ENCODE results near the gene YPEL1. TPM values are rescaled to one million over a fixed set of nuclear protein-coding genes. Genes with fewer than 3 reads are reported as not detected.

The YPEL1 gene
- total and polyA plus RNA-seq, 2 of the 8 experiments (the other 6 are each of a cell fraction or from before 2014, with no cell fraction given), result 6.0 to 6.7 TPM

DNA sequence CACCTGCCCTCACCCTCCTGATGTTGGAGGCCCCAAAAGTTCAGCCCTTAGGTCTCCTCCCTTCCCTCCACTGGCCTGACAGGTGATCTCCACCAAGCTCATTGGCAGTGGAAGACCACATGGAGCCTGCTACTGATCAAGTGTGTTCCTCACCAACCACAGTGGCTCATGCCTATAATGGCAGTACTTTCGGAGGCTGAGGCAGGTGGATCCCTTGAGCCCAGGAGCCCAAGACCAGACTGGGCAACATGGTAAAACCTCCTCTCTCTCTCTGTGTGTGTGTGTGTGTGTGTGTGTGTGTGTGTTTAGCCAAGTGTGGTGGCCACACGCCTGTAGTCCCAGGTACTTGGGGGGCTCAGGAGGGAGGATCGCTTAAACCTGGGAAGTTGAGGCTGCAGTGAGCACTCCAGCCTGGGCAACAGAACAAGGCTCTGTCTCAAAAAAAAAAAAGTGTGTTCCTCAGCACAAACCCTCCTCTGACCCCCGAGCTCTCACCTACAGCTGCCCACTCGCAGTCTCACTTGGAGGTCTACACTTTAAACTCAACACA is 4.3 kb upstream of the YPEL1 start:
- Histone ChIP-seq H3K14ac (ENCODE audit: insufficient read length) (no peak overlapping the region), H3K27ac (ENCODE audit: low read depth, low read length) (no peak overlapping the region)
- POLR2A ChIA-PET (ENCODE audit: partially characterized antibody), result interaction anchor here (0.6 to 0.7 kb wide), 2 partner anchors 29 to 48 kb away, joined by 3 read pairs; no protein-coding TSS in a partner anchor

More for the DNA sequence above, 4.3 kb upstream of the YPEL1 start:
- H2BK15ac ChIP-seq (ENCODE audit: low read length), result no peak overlapping the region
- no peak overlapping the region for H2BK20ac ChIP-seq (ENCODE audit: low read length)
- H4K91ac ChIP-seq (replicated peaks; ENCODE audit: insufficient read length, low read length), result no peak overlapping the region
- no peak overlapping the region for H2BK120ac ChIP-seq (replicated peaks; ENCODE audit: low read depth, low read length)
- DNase-seq (ENCODE audit: low read depth in 1 of 2, low spot score in 2 of 2) (no peak), FAIRE-seq (no peak)
- no peak for TF ChIP-seq SIX5 (IDR thresholded peaks at IDR 0.05; ENCODE audit: low read depth, low read length)
- no peak for TF ChIP-seq SIN3A (conservative IDR thresholded peaks at IDR 0.05 in 1 of 2, IDR thresholded peaks at IDR 0.05 in 1 of 2; ENCODE audit: low read depth in 1 of 2, low read length in 2 of 2)
- no peak for TF ChIP-seq RXRA (IDR thresholded peaks at IDR 0.05; ENCODE audit: insufficient read depth, low read depth, low read length)
- 92% methylated on average over 4 of the region's 5 CpGs; no CpG with 5 or more reads in 1 of the 2 experiments for WGBS, 2 experiments (ENCODE audit: extremely low coverage in 1 of 2, insufficient coverage in 1 of 2, insufficient read length in 1 of 2, insufficient replicate concordance in 2 of 2, low coverage in 1 of 2, low lambda C conversion rate in 2 of 2, missing lambda C conversion rate in 1 of 2)
- H3K9ac ChIP-seq (replicated peaks in 1 of 4; ENCODE audit: extremely low read depth in 1 of 4, low read depth in 3 of 4, low read length in 3 of 4), result no peak overlapping the region
- peaks cover 0 to 6% (median 0%) of the 10 kb centered on the region in 4 experiments; a peak in 1 of 7 replicates for H3K4me1 ChIP-seq (replicated peaks in 1 of 4; ENCODE audit: control insufficient read depth in 3 of 4, insufficient read depth in 4 of 4, low read length in 3 of 4)
- no peaks in the 10 kb centered on the region for H4K20me1 ChIP-seq (replicated peaks in 1 of 2; ENCODE audit: control insufficient read depth in 1 of 2, insufficient read depth in 2 of 2, low read length in 2 of 2)
- H3K23me2 ChIP-seq (ENCODE audit: low read depth, low read length), result peaks cover 7% of the 10 kb centered on the region; the same call in 1 of the 2 replicates
- H3K4me3 ChIP-seq (ENCODE audit: extremely low read depth in 1 of 4, insufficient read depth in 2 of 4, low read depth in 3 of 4, low read length in 4 of 4), result no peak overlapping the region
- H3K18ac ChIP-seq (ENCODE audit: extremely low read depth, low read length), result no peak overlapping the region
- no peaks in the 10 kb centered on the region for H3K79me2 ChIP-seq (ENCODE audit: control insufficient read depth in 1 of 2, insufficient read depth in 2 of 2, low read length in 2 of 2)
- H3K56ac ChIP-seq (replicated peaks; ENCODE audit: insufficient read length, low read depth, low read length), result no peak overlapping the region
- peaks cover 0 to 15% (median 6%) of the 10 kb centered on the region in 4 experiments; a peak in 2 of 7 replicates for H3K27me3 ChIP-seq (replicated peaks in 1 of 4; ENCODE audit: control insufficient read depth in 3 of 4, extremely low read depth in 1 of 4, insufficient read depth in 3 of 4, low read length in 3 of 4)
- H3K36me3 ChIP-seq (ENCODE audit: control insufficient read depth in 2 of 4, insufficient read depth in 4 of 4, low read length in 3 of 4), result no peaks in the 10 kb centered on the region
- no peak overlapping the region for H2BK5ac ChIP-seq (ENCODE audit: low read depth, low read length)
- no peak overlapping the region for H2AK5ac ChIP-seq (ENCODE audit: low read depth, low read length)
- CTCF ChIA-PET (ENCODE audit: partially characterized antibody), result interaction anchor here (0.5 to 1.2 kb wide), 3 partner anchors 89 to 1347 kb away, joined by 3 to 4 read pairs (median 3); no protein-coding TSS in a partner anchor
- no peak overlapping the region for H2BK12ac ChIP-seq (ENCODE audit: low read depth, low read length)
- no peak overlapping the region for H3K23ac ChIP-seq (ENCODE audit: insufficient read length)
- no peak overlapping the region for H4K8ac ChIP-seq (ENCODE audit: extremely low read depth, insufficient read depth, low read length)
- H3K4me2 ChIP-seq (ENCODE audit: insufficient read depth in 1 of 2, low read depth in 2 of 2, low read length in 2 of 2), result no peak overlapping the region
- no peak overlapping the region for H2AFZ ChIP-seq (ENCODE audit: low read length)
- no peaks in the 10 kb centered on the region for H3K79me1 ChIP-seq (ENCODE audit: low read depth, low read length)
- H3K9me3 ChIP-seq (ENCODE audit: insufficient read depth in 2 of 2, low read depth in 1 of 2, low read length in 1 of 2), result no peaks in the 10 kb centered on the region
- no peak overlapping the region for H4K5ac ChIP-seq (ENCODE audit: insufficient read length, low read depth, low read length)
- no peak overlapping the region for H3K4ac ChIP-seq (replicated peaks; ENCODE audit: insufficient read length, low read depth, low read length)

Measured in H1 (cell line).